ENCODE measurements around the gene UCN2.
A peak's percentile ranks its signal among the peaks of the same experiment; 100 is the strongest.

The UCN2 gene, protein sequence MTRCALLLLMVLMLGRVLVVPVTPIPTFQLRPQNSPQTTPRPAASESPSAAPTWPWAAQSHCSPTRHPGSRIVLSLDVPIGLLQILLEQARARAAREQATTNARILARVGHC

DNA sequence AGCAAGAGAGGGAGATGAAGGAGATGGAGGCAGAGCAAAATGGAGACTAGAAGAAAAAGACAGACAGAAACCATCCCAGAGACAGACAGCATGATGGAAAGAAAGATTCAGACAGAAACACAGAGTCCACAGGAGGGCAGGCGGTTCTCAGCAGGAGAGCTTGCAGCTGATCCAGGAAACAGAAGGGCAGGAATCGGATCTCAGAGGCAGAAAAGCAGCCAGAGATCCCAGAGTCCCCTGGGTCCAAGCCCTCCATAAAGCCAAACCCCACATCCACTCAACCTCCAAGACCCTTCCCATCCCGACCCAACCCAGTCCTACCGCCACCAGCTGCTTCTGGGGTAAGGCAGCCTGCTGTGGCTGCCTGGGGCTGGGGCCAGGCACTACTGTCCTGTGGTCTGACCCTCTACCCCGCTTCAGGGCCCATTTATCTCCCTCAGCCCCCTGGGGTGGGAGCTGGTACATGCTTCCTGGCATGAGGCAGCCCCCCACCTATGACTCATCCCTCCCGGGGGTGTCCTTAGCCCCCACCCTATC, at the start of gene UCN2:
TSS of gene UCN2 (minus strand) at position 400 of the 537 bp plus-strand sequence. CDS start 657 bp downstream, outside the sequence.
- no peak for DNase-seq (ENCODE audit: low read depth in 2 of 2, low spot score in 1 of 2)

DNA sequence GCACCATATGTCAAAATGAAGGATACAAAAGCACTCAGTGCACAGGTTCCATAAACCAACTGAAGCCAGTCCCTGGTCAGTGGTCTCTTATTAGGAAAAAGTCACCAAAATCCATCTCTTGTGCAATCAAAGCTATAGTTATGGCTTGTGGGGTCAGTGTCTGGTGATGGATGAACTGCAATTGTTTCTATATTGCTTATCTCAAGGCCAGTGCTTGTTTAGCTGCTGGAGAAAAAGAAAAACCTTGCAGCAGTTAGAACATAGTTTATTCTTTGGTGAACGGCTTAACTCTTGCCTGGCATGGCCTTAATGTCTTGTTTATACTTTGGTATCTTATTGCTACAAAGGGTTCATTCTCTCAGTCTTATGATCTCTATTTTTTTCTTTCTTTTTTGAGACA, 48.7 kb upstream of the UCN2 start:
- DNase-seq (ENCODE audit: low read depth in 2 of 2, low spot score in 1 of 2): no peak

DNA sequence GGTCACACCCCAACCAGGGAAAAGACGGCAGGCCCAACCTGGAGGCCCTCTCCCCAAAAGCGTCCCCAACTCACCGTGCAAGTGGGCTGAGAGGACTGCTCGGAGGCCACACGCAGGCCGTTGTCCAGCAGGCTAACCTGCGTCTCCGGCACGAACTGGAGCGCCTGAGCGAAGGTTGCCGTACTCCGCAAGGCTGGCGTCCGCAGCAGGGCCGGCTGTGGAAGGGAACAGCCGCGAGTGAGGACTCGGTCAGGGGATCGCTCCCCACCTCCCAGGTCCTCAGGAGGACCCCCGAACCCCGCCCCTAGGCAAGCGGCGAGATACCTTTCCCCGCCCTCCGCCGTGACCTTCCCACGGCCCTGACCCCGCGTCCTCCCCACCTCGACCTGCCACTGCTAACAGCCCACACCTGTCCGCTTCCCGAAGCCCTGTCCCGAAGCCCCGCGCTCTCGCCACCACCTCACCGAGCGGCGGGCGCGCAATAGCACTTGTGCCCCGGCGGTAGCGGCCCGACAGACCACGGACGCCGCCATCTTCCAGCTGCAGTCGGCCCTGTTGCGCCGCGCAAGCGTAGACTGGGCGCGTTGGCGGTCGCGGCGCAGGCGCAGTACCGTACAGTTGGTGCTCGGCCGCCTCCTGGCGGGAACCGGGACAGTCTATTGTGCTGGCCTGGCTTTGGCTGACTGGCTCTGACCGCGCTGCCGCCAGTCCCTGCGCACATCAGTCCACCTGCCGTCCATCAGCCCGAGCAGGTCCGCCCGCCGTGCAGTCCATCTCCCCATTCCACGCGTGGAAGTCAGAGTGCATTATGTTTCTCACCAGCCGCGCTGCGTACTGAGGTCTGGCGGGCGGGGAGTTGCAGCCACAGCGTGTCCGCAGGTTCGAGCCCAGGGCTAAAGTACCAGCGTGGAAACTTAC, 45.8 kb upstream of the UCN2 start, which contains the start of gene UQCRC1:
TSS of gene UQCRC1 (minus strand) at position 559 of the 918 bp plus-strand sequence. CDS start at position 533, 26 bp downstream.
- DNase-seq (ENCODE audit: low read depth in 2 of 2, low spot score in 1 of 2): peak; percentile 78

DNA sequence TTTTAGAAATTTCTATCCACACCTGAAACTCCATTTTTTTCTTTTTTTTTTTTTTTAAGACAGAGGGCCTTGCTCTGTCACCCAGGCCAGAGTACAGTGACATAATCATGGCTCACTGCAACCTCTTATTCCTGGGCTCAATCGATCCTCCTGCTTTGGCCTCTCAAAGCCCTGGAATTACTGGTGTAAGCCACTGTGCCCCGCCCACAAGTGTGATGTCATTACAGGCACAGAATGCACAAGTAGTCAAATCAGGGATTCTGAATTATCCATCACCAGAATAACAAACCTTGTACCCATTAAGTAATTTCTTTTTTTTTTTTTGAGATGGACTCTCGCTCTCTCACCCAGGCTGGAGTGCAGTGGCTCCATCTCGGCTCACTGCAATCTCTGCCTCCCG, 43.9 kb upstream of the UCN2 start:
- no peak for DNase-seq (ENCODE audit: low read depth in 2 of 2, low spot score in 1 of 2)

DNA sequence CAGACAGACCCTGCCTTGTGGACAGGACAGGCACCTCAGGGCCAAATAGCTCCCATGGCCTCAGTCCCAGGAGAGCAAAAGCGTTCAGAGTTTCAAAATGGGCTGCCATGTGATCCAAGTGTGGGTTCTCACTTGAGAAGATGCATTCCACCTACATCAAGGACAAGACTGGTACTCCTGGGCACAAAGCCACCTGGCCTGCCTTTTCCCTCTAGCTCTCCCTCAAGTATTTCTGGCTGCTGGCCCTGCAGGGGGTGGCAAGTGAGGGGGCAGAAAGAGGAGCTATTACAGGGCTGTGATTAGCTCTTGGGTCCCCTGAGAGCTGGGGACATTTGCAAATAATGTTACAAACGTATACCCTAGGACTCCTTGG, 38.0 kb upstream of the UCN2 start:
- no peak for DNase-seq (ENCODE audit: low read depth in 2 of 2, low spot score in 1 of 2)

DNA sequence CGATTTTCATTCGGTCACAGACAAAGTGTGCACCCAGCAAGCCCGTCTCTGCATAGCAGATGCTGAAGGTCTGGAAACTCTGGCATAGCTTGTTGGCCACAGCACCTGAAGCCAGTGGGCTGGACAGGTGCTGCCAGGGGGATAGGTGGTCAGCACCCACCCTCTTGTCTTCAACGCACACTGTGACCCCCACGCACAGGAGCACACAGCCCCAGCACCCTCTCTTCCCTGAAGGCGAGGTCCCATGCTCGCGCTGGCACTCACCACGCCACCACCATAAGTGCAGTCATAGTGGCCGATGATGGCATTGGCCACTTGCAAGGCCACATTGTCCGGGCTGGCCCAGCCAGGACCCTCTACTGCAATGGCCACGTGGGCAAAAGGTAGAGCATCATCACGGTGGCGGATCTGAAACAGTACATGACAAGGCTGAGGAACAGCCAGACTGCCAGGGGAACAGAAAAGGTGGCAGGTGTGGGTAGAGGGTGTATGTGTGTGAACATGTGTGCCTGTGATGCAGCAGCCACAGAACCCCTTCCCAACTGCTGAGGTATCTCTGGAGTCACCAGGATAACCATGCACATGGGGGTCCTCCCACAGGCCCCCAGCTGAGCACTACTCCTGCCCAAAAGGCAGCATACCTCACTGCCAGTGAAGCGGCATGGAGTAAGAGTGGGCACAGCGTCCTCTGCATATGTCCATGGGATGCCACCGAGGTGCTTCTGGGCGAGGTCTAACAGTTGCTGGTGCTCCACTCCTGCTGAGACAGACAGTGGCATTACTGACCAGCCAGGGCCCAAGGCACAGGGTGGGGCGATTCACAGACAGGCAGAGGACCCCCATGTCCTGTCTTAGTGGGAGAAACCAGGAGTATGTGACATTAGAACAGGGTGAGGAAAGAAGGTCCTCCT, 37.4 kb upstream of the UCN2 start:
- DNase-seq (ENCODE audit: low read depth in 2 of 2, low spot score in 1 of 2): no peak

DNA sequence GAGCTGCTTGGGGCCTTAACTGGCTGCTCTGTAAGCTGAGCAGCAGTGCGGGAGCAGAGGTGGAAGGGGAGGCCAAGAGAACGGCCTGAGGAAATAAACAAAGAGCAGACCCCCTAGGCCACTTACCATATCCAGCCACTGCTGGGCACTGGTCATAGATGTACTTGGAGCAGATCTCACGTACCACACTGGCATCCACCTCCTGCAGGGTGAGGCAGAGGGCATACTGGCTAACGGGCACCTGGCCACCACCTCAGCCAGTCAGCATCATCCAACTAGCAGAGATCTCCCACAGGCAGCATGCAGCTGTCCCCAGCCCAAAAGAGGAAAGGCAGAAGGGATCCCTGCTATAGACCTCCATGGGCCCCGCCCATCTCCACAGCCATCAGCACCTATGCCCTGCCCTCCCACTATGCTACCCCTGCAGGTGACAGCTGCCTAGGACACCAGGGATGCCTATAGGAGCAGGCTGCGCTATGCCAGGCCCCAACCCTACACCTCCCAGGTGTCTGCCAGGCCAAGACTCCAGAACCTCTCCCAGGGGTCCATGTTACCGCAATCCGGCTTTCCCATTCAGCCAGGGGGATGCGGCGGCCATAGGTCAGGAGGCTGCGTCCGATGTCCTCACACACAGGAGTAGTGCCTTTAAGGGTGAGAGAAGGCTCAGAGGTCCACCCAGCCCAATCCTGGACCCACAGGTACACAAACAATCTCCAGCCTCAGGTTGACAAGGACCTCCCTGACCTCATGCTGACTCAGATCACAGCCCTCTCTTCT, 36.1 kb upstream of the UCN2 start:
- DNase-seq (ENCODE audit: low read depth in 2 of 2, low spot score in 1 of 2): no peak

DNA sequence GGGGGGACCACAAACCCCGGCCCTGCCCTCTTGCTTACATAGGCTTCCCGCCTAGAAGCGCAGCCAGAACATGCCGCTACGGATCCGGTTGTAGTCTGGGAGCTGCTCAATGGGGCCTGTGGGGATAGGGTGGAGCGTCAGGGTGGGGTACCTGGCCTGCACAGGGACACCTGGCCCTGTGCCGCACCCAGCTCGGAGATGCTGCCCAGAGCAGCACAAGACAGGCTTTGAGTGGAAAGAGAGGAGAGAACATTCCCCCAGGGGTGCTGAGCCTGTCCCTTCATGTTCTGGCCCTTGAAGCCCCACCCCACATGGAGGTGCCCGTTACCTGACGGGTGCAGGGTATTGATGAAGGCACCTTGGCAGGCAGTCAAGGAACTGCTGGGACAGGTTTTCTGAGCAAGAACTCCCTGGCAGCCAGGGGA, 35.5 kb upstream of the UCN2 start:
- DNase-seq (ENCODE audit: low read depth in 2 of 2, low spot score in 1 of 2): no peak

DNA sequence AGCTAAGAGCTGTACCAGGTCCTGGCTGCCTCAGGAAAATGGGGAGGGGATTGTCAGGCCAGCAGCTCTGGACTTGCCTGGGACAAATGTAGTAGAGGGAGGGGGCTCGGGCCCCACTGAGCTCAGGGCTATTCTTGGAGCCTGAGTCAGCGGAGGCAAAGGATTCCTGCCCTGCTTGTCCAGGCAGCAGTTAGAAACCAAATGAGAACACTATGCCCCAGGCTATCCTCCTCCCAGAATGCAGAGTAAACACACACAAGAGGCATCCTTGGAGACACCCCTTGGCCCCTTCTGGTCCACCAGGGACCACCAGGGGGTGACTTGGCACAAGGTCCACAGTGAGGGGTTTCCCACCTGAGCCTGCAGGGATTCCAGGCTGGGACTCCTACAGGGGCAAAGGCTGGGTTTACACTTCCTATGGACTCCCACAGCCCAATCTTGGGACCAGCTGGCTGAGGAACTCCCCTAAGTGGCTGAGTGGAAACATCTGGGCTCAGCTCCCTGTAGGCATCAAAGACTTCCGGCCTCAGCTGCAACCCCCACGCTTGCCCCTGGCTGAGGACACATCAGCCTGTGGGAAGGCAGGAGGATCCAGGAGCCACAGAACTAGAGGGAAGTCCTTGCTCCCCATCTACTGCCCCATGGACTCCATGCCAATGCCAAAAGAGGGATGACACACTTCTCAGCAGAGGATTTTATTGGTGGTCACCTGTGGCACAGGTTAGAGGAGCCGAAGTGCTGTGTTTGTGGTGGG, 34.9 kb upstream of the UCN2 start:
- DNase-seq (ENCODE audit: low read depth in 2 of 2, low spot score in 1 of 2): no peak

DNA sequence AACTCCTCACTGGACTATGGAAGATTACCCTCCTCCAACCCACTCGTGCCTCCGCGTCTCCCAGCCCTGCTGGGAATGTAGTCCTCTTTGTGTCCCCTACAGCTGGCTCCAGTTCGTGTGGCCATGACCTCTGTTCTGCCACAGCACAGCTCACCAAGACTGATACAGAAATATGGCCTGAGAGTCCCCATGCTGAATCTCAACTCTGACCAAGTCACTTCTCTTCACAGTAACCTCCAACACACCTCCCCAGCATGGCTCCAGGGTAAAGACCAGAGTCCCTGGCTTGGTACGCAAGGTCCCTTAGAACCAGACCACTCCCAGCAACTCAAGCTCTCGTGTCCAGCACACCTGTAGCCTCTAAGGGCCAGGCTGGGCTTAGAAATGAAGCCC, 33.8 kb upstream of the UCN2 start:
- DNase-seq (ENCODE audit: low read depth in 2 of 2, low spot score in 1 of 2): no peak

DNA sequence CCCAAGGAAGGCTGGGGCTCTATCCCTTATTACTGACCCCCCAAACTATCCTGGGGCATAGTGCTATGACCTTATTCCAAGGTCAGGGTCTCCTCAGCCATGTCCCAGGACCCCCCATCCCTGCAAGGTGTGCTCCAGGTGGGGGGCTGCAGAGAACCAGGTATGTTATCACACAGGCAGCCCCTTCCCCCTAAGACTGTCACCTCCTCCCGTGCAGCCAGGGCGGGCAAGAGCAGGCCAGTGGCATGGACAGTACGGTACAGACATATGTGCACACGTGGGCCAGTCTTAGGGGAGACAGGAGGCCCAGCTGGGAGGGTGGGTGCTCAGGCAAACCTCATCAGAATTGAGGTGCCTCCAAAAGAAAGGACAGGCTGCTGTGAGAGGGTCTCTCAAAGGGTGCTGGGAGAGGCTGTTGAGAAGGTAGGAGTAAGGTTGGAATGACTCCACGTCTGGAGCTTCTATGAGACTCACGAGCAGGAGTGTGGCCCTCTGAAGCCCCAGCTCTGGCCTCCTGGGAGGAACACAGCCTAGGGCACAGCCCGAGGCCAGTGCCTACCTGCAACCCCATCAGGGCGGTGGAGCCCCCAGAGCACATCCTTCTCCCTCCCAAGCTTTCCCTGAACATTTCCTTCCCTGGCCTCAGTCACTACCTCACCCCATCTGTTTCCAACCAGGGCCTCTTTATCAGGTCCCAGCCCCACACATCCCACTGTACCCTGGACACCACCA, 33.3 kb upstream of the UCN2 start:
- no peak for DNase-seq (ENCODE audit: low read depth in 2 of 2, low spot score in 1 of 2)

DNA sequence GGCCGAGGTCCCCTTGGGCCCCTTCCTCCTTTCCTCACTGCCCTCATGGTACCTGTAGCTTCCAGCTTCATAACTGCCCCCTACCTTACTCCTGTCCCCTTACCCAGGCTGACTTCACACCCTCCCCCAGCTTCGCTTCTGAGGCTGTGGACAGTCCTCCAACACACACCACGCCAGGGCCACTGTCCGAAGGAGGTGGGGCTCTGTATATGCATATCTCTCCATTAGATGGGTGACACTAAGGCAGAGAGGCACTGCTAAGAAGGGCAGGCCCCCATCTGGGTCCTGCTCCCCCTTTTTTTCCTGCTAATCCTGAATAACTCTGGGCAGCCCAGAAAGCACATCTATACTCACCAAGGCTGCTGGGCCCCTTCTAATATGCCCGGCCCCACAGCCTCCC, 32.6 kb upstream of the UCN2 start:
- DNase-seq (ENCODE audit: low read depth in 2 of 2, low spot score in 1 of 2): no peak

DNA sequence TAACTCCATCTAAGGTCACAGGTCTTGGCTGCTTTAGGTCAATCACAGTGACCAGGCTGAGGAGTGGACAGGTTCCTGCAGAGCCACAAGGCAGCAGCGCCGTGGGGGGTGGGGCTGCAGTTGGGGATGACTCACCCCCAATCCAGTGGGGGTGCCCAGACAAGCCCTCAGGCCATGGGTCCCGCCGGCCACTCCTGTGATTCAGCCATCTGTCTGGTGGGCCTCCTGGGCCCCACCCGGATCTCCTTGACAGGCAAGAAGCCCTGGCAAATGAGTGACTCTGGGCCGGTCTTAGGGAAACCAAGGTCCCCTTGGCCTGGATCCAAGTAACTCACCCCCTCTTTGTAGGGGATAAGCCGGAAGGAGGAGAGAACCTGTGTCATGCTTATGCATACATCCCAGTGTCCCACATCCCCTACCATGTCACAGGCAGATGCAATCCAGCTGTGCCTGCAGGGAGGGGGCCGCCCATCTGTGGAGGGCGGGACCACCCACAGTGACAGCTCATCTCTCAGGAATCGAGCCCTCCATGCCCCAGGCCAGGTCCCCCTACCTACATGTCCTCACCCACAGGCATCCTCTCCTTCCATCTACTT, 32.0 kb upstream of the UCN2 start:
- no peak for DNase-seq (ENCODE audit: low read depth in 2 of 2, low spot score in 1 of 2)

DNA sequence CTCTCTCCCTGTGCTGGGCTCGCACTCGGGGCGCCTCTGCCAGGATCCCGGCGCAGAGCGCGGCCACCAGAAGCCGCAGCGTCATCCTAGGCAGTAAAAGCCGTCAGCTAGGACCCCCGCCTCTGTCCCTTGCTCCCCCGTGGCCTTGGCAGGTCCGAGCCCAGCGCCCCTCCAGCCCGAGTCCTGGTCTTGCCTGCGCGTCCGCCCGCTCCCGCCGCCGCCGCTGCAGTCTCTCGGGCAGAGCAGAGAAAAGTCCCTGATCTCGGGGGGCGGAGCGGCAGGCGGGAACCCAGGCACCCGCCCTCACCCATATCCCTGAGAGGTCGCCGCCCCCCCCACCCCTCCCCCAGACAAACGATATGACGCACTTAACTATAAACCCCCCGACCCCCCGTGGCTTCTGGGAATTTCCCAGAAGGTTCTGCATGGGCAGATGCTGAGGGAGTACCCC, 31.5 kb upstream of the UCN2 start, which contains the start of gene COL7A1:
TSS of gene COL7A1 (minus strand) at position 255 of the 451 bp plus-strand sequence. CDS start at position 85, 170 bp downstream.
- DNase-seq (ENCODE audit: low read depth in 2 of 2, low spot score in 1 of 2): no peak

DNA sequence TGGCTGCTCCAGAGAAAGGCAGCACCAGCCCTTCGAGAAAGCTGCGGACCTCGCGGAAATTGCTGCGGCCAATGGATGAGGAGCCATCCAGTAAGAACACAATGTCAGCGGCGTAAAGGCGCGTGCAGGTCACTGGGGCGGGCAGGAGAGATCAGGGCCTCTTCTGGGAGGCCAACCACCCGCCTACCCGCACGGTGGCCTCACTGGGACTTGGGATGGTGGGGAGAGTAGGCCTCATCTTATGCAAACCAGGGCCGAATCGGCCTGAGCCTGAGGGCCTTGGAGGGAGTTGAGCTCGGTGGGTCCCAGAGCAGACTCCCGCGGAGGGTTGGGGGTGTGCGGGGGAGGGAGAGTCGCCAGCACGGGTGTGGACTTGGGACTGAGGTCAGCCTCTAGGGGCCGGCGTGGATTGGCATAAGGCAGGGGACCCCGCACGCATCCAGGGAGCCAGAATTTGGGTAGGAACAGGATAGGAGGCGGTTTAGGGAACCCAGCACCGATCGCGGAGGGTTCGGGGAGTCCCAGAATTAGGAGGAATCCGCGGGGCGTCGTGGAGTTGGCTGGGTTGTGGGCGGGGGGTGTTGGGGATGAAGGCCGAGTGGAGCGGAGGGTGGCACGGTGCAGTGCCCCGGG, 31.0 kb upstream of the UCN2 start:
- DNase-seq (ENCODE audit: low read depth in 2 of 2, low spot score in 1 of 2): no peak

DNA sequence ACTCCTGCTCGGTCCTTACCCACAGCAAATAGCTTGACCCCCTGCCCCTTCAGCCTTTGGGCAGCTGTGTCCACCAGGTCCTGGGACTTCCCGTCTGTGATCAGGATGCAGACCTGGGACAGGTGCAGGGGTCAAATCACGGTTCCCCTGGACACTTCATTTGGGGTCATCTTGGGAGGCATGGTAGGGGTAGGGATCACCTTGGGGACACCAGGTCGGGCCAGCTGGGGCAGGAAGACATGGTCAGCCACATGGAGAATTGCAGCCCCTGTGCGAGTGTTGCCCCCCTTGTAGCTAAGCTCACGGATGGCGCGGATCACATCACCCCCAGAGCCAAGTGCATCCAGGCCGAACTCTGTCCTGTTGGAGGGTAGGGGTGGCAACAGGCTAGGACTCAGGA, 29.8 kb upstream of the UCN2 start:
- DNase-seq (ENCODE audit: low read depth in 2 of 2, low spot score in 1 of 2): no peak

DNA sequence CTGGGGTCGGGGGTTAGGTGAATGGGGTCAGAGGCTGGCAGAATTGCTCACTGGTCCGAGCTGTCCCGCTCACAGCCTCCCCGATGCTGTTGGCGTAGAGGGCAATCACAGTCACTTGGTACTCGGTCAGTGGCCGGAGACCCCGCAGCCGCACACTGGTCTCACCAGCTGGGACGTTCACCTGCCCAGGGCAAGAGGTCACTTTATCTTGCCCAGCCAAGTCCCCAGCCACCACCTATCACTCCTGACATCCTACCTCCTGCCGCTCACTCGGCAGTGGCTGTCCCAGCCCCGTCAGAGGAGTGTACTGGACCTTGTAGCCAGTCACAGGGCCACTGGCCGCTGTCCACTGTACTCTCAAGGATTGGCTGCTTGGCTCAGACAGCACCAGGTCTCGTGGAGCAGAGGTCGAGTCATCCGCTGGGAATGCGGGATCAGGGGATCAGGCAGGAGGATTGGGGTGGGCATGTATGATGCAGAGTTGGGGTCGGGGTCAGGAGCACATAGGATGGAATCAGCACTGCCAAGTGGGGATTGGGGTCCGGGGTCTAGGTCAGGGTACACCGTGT, 29.0 kb upstream of the UCN2 start:
- no peak for DNase-seq (ENCODE audit: low read depth in 2 of 2, low spot score in 1 of 2)

Measured in stimulated activated CD8-positive, alpha-beta memory T cell treated with anti-CD3 and anti-CD28 coated beads, Interleukin-4, amount 100 ng/mL, for 4 hours (primary cell).